ENCODE results near the gene METTL8. TPM values are rescaled to one million over a fixed set of nuclear protein-coding genes. Genes with fewer than 3 reads are reported as not detected.
"Not testable (repeated sequence)": the region's sequence is repeated elsewhere in the genome, so short reads cannot be mapped to it uniquely, and the experiment has no call there.

METTL8 gene
- total RNA-seq, 2 experiments from 2014 or later, result 13.6 to 20.0 TPM

DNA sequence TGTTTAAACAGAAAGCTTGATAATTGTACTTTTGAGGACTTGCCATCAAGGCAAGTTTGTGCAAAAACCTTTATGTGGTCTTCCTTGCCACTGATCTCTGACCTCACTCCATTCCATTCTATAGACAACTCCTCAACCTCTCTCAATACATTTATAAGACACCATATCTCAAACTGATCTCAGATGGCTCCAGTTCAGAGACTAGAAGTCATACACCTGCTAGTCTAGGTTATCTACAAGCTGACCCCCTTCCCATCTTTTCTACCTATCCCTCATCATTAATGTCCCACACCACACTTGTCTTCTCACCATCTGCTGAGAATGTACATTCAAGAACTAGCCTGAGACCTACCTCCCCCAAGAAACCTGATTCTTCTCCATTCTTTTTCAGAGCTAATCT, 113.1 kb downstream of the METTL8 start:
- CTCF ChIA-PET, result interaction anchor here (1.1 kb wide), 1 partner anchor 96 kb away, joined by 3 read pairs; no protein-coding TSS in a partner anchor
- POLR2A ChIA-PET, result interaction anchor here (1.4 kb wide), 1 partner anchor 10 kb away, joined by 3 read pairs; no protein-coding TSS in a partner anchor
- Mint-ChIP-seq H3K4me1 (peaks cover 52% of the 10 kb centered on the region), H3K27ac (no peak overlapping the region), H3K27me3 (no peaks in the 10 kb centered on the region), H3K4me3 (no peak overlapping the region), H3K36me3 (ENCODE audit: low read depth) (peaks cover 18% of the 10 kb centered on the region), H3K9me3 (no peaks in the 10 kb centered on the region)
- no peak for DNase-seq

DNA sequence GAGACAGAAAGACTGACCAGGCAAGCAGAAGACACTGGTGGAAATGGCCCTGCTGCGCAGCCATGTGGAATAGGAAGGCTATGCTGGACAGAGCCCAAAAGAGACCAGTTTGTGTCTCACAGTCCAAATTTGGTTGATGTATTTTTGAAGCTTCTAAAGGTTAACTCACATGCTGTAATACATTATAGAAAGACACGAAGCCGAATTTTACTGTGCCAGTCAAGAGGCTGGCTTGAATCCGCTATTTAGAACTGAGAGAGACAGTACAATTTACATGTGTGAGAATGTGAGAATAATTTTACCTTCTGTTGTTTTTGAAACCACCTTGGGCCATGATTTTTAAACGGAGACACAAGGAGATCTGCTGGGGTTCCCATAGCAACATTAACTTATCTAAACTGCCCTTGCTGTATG, 113.6 kb downstream of the METTL8 start:
- no peak overlapping the region for H3K4me3 Mint-ChIP-seq
- no peaks in the 10 kb centered on the region for H3K27me3 Mint-ChIP-seq
- no peaks in the 10 kb centered on the region for H3K9me3 Mint-ChIP-seq
- H3K4me1 Mint-ChIP-seq, result peaks cover 49% of the 10 kb centered on the region
- no peak for DNase-seq
- POLR2A ChIA-PET, result interaction anchor here (1.0 to 1.4 kb wide), 2 partner anchors 10 to 14 kb away, joined by 3 to 5 read pairs; no protein-coding TSS in a partner anchor
- H3K27ac Mint-ChIP-seq, result no peak overlapping the region
- H3K36me3 Mint-ChIP-seq (ENCODE audit: low read depth), result peaks cover 18% of the 10 kb centered on the region
- CTCF ChIA-PET, result interaction anchor here (1.1 kb wide), 1 partner anchor 96 kb away, joined by 3 read pairs; no protein-coding TSS in a partner anchor

DNA sequence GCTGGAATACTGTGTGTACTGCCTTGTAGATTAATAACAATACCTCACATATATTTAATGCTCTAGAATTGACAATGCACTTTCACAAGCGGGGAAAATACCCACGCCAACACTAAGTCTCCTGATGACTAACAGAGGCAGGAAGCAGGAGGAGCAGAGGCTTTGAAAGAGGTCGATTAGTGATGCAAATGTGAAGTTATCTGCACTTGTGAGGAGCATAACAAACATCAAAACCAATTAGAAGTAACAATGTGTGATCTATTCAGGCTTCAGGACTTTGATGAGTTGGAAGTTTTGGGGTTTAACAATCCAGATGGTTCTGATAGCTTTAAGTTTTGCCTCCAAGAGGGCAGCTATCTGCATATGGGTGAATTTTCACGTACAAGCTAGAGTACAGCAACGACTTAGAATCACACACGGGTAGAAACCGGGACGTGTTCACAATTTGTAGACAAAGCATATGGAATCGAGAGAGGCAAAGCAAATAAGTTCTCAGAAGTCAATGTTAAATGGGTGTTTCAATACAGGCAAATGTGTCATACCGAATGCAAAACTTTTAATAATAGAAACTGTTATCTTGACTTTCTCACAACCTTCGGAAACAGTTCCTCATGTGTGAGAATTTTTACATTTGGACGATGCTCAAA, 114.5 kb downstream of the METTL8 start:
- peak; percentile 54 for DNase-seq
- Mint-ChIP-seq H3K4me1 (peaks cover 46% of the 10 kb centered on the region), H3K27ac (peak overlapping the region; percentile 70)

DNA sequence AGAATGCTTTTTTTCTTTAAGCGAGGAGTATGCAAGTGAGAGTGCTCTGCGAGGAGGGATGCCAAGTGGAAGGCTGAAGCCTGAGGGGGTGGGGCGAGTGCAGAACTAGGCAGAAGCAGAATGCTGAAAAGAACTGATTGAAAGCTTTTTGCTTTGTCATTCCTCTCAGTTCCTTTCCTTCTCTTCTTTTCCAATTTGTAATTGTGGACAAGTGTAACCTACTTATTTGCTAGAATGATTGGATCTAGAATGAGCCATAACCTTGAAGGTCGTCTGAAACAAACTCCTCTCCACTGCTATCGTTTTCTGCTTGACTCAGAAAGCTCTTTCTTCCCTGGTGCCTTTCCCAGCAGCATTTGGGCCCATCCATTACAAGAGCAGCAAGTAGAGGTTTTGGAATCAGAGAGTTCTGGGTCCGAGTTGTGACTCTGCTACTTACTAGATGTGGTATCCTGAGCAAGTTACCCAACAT, 115.3 kb downstream of the METTL8 start:
- Mint-ChIP-seq H3K9me3 (peaks cover 5% of the 10 kb centered on the region), H3K27me3 (no peaks in the 10 kb centered on the region), H3K36me3 (ENCODE audit: low read depth) (peaks cover 13% of the 10 kb centered on the region), H3K4me3 (no peak overlapping the region), H3K27ac (no peak overlapping the region), H3K4me1 (peaks cover 47% of the 10 kb centered on the region)
- DNase-seq, result no peak
- POLR2A ChIA-PET, result interaction anchor here (0.7 to 2.5 kb wide), 5 partner anchors 8 to 159 kb away, joined by 3 to 8 read pairs (median 3); no protein-coding TSS in a partner anchor
- CTCF ChIA-PET, result no interaction called here

More for the DNA sequence above, 114.5 kb downstream of the METTL8 start:
- ChIA-PET POLR2A (interaction anchor here (0.7 to 2.5 kb wide), 5 partner anchors 11 to 160 kb away, joined by 3 to 8 read pairs (median 3); no protein-coding TSS in a partner anchor), CTCF (no interaction called here)
- Mint-ChIP-seq H3K27me3 (no peaks in the 10 kb centered on the region), H3K4me3 (peak overlapping the region; percentile 43), H3K9me3 (no peaks in the 10 kb centered on the region), H3K36me3 (ENCODE audit: low read depth) (peaks cover 16% of the 10 kb centered on the region)

DNA sequence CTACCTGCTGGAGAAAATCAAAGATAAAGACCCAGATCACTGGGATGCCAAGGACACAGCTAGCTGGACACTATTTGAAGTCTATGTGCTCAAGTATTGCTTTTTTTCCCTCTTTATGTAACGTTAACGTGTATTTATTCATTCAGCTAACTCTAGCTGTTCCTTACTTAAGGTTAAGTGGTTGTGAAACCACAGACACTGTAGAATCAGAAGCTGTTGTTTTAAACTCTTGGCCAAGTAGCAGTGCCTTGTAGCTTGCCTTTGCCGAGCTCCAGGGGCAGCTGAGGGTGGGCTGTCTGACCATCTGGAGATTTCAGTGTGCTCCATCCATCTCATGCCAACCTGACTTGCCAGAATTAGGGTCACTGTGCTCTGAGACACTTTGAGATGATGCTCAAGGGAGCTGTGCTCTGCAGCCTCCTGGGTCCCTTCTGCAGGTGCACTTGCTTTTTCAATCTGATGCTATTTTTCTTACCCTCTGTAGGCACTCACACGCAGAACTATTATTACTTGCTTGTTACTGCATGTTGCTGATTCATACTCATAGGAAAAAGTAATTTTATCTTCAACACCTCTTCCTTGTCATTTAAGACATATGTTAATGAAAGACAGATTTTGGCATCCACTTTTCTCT, 116.2 kb downstream of the METTL8 start:
- POLR2A ChIA-PET, result interaction anchor here (1.1 to 2.5 kb wide), 4 partner anchors 9 to 158 kb away, joined by 3 to 8 read pairs (median 4); partner anchors contain the start of genes DCAF17 and METTL8
- Mint-ChIP-seq H3K27me3 (no peaks in the 10 kb centered on the region), H3K36me3 (ENCODE audit: low read depth) (peaks cover 12% of the 10 kb centered on the region), H3K9me3 (peaks cover 8% of the 10 kb centered on the region), H3K4me3 (no peak overlapping the region), H3K27ac (peak overlapping the region; percentile 22), H3K4me1 (peaks cover 47% of the 10 kb centered on the region)
- CTCF ChIA-PET, result interaction anchor here (0.9 to 1.5 kb wide), 2 partner anchors 9 to 41 kb away, joined by 3 read pairs; no protein-coding TSS in a partner anchor
- no peak for DNase-seq

DNA sequence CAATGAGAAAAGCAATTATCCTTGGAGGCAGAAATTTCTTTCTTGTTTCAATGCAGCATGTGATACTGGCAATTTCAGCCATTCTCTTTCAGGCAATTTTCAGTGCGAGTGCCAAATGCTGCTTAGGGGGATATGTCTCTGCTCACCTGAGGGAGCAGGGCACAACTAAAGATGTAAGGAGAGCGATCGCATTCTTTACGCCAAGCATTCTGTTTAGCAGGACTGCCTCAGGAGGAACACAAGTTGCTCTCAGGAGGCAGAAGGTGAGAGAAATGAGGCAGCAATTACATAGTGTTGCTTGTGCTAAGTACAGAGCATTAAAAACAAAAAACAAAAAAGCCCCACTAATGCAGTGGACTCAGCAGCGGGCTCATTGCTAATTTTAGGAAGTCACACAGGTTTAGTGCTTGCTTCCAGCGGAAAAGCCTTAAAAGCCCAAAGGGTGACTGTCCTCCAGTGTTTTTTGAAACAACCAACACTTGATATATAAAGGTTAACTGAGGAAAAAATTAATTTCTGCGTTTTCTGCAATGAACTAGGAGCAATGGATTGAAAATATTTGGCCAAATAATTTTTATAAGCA, 116.9 kb downstream of the METTL8 start:
- H3K27me3 Mint-ChIP-seq, result no peaks in the 10 kb centered on the region
- ChIA-PET CTCF (interaction anchor here (0.9 to 1.5 kb wide), 3 partner anchors 8 to 41 kb away, joined by 3 read pairs; no protein-coding TSS in a partner anchor), POLR2A (interaction anchor here (1.1 to 2.5 kb wide), 3 partner anchors 10 to 157 kb away, joined by 3 to 8 read pairs (median 6); partner anchors contain the start of genes DCAF17 and METTL8)
- DNase-seq, result no peak
- no peak overlapping the region for H3K4me3 Mint-ChIP-seq
- H3K4me1 Mint-ChIP-seq, result peaks cover 47% of the 10 kb centered on the region
- H3K27ac Mint-ChIP-seq, result no peak overlapping the region
- H3K36me3 Mint-ChIP-seq (ENCODE audit: low read depth), result peaks cover 14% of the 10 kb centered on the region
- peaks cover 11% of the 10 kb centered on the region for H3K9me3 Mint-ChIP-seq

DNA sequence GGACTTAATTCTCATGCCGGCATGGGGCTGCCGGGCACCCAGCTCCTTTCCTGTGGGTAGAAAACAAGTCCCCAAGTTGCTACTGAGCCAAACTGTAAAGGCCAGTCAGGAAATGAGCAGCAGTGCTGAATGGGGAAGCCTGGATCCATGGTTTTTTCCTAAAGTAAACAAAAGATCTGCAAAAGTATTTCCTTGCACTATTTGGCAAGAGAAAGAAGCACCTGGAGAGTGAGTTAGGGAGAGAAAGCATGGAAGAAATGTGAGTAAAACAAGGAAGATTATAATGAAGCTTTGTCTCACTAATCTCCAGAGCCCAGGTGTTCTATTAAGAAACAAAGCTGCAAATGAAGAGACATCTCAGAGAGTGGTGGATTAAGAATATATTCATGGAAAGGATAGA, 117.6 kb downstream of the METTL8 start:
- ChIA-PET POLR2A (no interaction called here), CTCF (interaction anchor here (1.3 to 1.5 kb wide), 2 partner anchors 9 to 10 kb away, joined by 3 read pairs; no protein-coding TSS in a partner anchor)
- no peak for DNase-seq
- no peak overlapping the region for H3K27ac Mint-ChIP-seq
- H3K27me3 Mint-ChIP-seq, result no peaks in the 10 kb centered on the region
- peaks cover 17% of the 10 kb centered on the region for H3K9me3 Mint-ChIP-seq
- H3K4me3 Mint-ChIP-seq, result no peak overlapping the region
- H3K36me3 Mint-ChIP-seq (ENCODE audit: low read depth), result peaks cover 17% of the 10 kb centered on the region
- H3K4me1 Mint-ChIP-seq, result peaks cover 47% of the 10 kb centered on the region

DNA sequence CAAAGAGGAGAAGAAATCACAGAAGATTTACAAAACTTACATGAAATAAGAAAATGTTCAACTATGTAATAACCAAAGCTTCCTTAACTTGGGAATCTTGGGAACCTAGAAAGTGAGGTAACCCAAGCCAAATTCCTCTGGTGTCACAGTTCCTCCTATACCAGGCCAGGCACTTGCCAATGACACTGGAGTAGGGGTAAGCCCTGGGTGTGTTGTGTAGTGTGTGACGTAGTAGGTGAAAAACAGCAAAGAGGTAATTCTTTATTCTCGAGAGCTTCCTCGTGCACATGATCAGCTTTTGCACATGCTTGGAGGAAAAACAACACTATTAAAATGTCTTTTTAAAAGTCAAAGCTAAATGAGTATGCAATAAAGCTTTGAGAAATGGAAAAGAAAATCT, 118.0 kb downstream of the METTL8 start:
- Mint-ChIP-seq H3K9me3 (peaks cover 21% of the 10 kb centered on the region), H3K4me1 (peaks cover 43% of the 10 kb centered on the region), H3K4me3 (no peak overlapping the region), H3K27ac (no peak overlapping the region), H3K36me3 (ENCODE audit: low read depth) (peaks cover 19% of the 10 kb centered on the region), H3K27me3 (no peaks in the 10 kb centered on the region)
- CTCF ChIA-PET, result interaction anchor here (1.3 kb wide), 1 partner anchor 9 kb away, joined by 3 read pairs; no protein-coding TSS in a partner anchor
- no peak for DNase-seq
- POLR2A ChIA-PET, result no interaction called here

DNA sequence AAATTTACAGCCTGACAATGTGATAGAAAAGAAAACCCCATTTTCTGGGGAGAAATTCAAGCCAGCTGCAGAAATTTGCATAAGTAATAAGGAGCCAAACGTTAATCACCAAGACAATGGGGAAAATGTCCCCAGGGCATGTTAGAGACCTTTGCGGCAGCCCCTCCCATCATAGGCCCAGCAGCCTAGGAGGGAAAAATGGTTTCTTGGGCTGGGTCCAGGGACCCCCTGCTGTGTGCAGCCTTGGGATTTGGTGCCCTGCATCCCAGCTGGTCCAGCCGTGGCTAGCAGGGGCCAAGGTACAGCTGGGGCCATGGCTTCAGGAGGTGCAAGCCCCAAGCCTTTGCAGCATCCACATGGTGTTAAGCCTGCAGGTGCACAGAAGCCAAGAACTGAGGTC, 121.6 kb downstream of the METTL8 start:
- Mint-ChIP-seq H3K36me3 (ENCODE audit: low read depth) (peaks cover 18% of the 10 kb centered on the region), H3K9me3 (peaks cover 27% of the 10 kb centered on the region)
- CTCF ChIA-PET, H3K27ac Mint-ChIP-seq, H3K4me1 Mint-ChIP-seq, H3K27me3 Mint-ChIP-seq, H3K4me3 Mint-ChIP-seq, POLR2A ChIA-PET, DNase-seq: not testable (repeated sequence)

DNA sequence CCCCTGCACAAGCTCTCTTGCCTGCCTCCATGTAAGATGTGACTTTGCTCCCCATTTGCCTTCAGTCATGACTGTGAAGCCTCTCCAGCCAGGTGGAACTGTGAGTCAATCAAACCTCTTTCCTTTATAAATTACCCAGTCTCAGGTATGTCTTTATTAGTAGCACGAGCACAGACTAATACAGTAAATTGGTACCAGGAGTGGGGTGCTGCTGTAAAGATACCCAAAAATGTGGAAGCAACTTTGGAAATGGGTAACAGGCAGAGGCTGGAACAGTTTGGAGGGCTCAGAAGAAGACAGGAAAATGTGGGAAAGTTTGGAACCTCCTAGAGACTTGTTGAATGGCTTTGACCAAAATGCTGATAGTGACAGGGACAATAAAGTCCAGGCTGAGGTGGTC, 122.2 kb downstream of the METTL8 start:
- CTCF ChIA-PET, POLR2A ChIA-PET, H3K27ac Mint-ChIP-seq, H3K27me3 Mint-ChIP-seq, H3K4me1 Mint-ChIP-seq, H3K4me3 Mint-ChIP-seq, DNase-seq: not testable (repeated sequence)
- Mint-ChIP-seq H3K9me3 (peaks cover 27% of the 10 kb centered on the region), H3K36me3 (ENCODE audit: low read depth) (peaks cover 18% of the 10 kb centered on the region)

DNA sequence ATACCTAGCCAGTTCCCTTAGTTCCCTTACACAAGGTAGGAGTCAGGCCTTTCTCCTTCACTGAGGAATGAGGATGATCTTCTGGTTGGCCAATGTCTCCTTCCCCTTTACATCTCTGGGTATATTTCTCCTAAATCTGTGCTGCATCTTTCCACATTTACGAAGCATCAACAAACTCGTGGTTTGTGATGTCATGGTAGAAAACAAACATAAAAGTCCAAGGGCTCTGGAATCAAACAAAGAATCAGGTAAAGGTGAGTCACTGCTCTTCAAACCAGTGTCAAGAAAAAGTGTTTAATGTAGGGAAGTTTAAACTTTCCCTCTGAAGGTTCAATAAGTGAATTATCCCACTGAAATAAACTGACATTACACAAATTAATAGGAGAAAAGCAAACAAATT, 122.9 kb downstream of the METTL8 start:
- no peaks in the 10 kb centered on the region for H3K27me3 Mint-ChIP-seq
- H3K27ac Mint-ChIP-seq, result no peak overlapping the region
- H3K4me1 Mint-ChIP-seq, result peaks cover 5% of the 10 kb centered on the region
- H3K4me3 Mint-ChIP-seq, result no peak overlapping the region
- H3K9me3 Mint-ChIP-seq, result peaks cover 27% of the 10 kb centered on the region
- H3K36me3 Mint-ChIP-seq (ENCODE audit: low read depth), result peaks cover 18% of the 10 kb centered on the region
- ChIA-PET CTCF (no interaction called here), POLR2A (no interaction called here)
- no peak for DNase-seq

DNA sequence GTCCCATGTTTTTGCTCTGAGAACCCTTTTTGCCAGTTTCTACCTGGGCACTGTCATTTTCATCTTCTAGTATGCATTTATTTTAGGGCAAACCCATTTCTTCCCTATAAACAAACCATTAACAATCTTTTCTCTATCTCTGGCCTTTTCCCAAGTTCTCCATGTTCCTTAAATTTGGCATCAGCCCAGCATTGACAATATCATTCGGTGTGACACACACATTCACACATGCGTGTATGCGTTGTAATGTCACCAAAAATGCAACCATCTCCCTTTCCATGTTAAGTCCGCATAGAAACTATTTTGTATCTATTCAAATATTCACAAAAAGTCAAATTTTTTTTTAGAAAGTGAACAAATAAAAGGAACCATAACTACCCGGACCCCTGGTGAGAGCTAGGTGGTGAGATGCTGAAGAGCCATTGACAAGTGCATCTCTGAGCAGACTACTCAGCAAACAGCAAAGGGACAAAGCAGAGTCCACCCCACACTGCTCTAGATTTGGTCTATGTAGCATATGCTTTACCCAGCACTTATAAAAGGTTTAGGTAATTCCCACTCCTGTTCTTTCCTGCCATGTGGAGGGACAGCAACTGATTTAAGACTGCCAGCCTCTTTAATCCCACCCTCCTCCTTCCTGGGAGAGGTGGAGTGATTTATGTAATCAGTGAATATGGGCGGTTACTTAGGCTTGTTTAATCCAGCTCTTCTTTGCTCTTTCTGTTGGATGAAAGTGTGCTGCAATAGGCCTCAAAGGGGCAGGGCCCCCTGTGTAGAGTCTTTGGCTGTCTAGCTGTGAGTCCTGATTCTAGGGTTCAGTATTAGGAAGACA, 124.1 kb downstream of the METTL8 start:
- Mint-ChIP-seq H3K4me3 (no peak overlapping the region), H3K36me3 (ENCODE audit: low read depth) (peaks cover 18% of the 10 kb centered on the region), H3K27me3 (no peaks in the 10 kb centered on the region), H3K27ac (no peak overlapping the region), H3K9me3 (peaks cover 27% of the 10 kb centered on the region), H3K4me1 (peaks cover 5% of the 10 kb centered on the region)
- CTCF ChIA-PET, result interaction anchor here (0.6 kb wide), 1 partner anchor 404 kb away, joined by 3 read pairs; no protein-coding TSS in a partner anchor
- no peak for DNase-seq
- POLR2A ChIA-PET, result no interaction called here
